Measurements from ENCODE around the gene TNFRSF4.

Gene TNFRSF4

DNA sequence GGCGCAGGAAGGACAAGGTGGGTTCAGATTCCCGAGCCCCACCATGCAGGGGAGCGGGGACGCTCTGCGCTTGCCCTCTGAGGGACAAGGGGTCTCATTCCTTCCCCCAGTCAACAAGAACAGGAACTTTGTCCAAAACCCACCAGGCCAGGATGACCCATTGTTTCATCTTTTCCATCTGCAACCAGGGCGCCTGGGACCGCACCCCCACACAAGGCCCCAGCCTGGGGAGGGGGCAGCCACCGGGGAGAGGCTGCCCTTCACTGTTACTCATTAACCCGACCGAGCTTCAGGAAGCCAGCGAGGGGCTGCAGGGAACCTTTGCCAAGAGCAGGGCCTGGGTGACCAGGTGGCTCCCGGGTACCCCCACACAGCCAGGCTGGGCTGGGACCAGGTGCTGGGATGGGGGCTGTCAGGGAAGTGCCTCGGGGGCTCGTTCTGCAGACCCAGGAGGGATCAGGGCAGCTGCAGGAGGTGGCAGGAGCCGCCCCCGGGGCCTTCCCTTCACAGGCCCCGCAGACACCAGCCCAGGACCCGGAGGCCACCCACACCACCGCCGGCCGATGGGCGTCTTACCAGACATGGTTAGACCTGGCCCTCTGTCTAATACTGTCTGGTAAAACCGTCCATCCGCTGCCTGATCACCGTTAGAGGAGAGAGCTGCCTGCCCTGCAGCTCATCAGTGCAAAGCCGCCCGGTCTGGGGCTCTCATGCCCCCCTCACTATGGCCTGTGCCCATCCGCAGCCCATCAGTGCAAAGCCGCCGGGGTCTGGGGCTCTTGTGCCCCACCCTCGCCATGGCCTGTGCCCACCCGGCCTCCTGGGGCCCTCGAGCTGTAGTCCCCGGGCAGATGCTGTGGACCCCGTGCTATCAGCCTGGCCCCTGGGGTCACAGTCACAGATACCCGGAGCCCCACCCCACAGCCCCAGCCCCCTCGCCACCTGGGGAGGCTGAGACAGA, 45.2 kb downstream of the TNFRSF4 start:
- Histone ChIP-seq H3K27me3 (ENCODE audit: insufficient read depth, poor library complexity, severe bottlenecking) (peaks cover 9% of the 10 kb centered on the region), H3K4me3 (replicated peaks; ENCODE audit: insufficient read depth, low read length) (no peak overlapping the region)
- no peak for DNase-seq (ENCODE audit: low read depth in 1 of 2, low spot score in 1 of 2)

GRCh38 chr1:1167841-1168450, 46.0 kb downstream of the TNFRSF4 start:
- H3K27me3 ChIP-seq (ENCODE audit: insufficient read depth, poor library complexity, severe bottlenecking), result peaks cover 9% of the 10 kb centered on the region
- TF ChIP-seq, protein P1, sequence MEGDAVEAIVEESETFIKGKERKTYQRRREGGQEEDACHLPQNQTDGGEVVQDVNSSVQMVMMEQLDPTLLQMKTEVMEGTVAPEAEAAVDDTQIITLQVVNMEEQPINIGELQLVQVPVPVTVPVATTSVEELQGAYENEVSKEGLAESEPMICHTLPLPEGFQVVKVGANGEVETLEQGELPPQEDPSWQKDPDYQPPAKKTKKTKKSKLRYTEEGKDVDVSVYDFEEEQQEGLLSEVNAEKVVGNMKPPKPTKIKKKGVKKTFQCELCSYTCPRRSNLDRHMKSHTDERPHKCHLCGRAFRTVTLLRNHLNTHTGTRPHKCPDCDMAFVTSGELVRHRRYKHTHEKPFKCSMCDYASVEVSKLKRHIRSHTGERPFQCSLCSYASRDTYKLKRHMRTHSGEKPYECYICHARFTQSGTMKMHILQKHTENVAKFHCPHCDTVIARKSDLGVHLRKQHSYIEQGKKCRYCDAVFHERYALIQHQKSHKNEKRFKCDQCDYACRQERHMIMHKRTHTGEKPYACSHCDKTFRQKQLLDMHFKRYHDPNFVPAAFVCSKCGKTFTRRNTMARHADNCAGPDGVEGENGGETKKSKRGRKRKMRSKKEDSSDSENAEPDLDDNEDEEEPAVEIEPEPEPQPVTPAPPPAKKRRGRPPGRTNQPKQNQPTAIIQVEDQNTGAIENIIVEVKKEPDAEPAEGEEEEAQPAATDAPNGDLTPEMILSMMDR (IDR thresholded peaks at IDR 0.05; ENCODE audit: insufficient read depth, low read length), result no peak
- TF ChIP-seq REST (IDR thresholded peaks at IDR 0.05; ENCODE audit: insufficient replicate concordance, low read depth), result no peak
- TF ChIP-seq POLR2AphosphoS5 (IDR thresholded peaks at IDR 0.05; ENCODE audit: low read depth), result no peak
- no peak for TF ChIP-seq SPI1 (IDR thresholded peaks at IDR 0.05; ENCODE audit: borderline replicate concordance, low read depth)
- TF ChIP-seq GABPA (IDR thresholded peaks at IDR 0.05; ENCODE audit: low read depth), result no peak
- no peak overlapping the region for H3K4me3 ChIP-seq (replicated peaks; ENCODE audit: insufficient read depth, low read length)
- DNase-seq (ENCODE audit: low read depth in 1 of 2, low spot score in 1 of 2), result no peak
- H3K27ac ChIP-seq (replicated peaks), result no peak overlapping the region

More for the DNA sequence above, 45.2 kb downstream of the TNFRSF4 start:
- no peak overlapping the region for H3K27ac ChIP-seq (replicated peaks)
- TF ChIP-seq GABPA (IDR thresholded peaks at IDR 0.05; ENCODE audit: low read depth) (no peak), POLR2AphosphoS5 (IDR thresholded peaks at IDR 0.05; ENCODE audit: low read depth) (no peak), SPI1 (IDR thresholded peaks at IDR 0.05; ENCODE audit: borderline replicate concordance, low read depth) (no peak), REST (IDR thresholded peaks at IDR 0.05; ENCODE audit: insufficient replicate concordance, low read depth) (no peak)
- TF ChIP-seq, protein P1 (IDR thresholded peaks at IDR 0.05; ENCODE audit: insufficient read depth, low read length), result no peak

GRCh38 chr1:1167398-1167821, 46.5 kb downstream of the TNFRSF4 start:
- DNase-seq (ENCODE audit: low read depth in 1 of 2, low spot score in 1 of 2), result no peak
- Histone ChIP-seq H3K4me3 (replicated peaks; ENCODE audit: insufficient read depth, low read length) (no peak overlapping the region), H3K27ac (replicated peaks) (no peak overlapping the region), H3K27me3 (ENCODE audit: insufficient read depth, poor library complexity, severe bottlenecking) (peaks cover 9% of the 10 kb centered on the region)
- no peak for TF ChIP-seq SPI1 (IDR thresholded peaks at IDR 0.05; ENCODE audit: borderline replicate concordance, low read depth)
- TF ChIP-seq, protein P1 (IDR thresholded peaks at IDR 0.05; ENCODE audit: insufficient read depth, low read length), result no peak
- no peak for TF ChIP-seq REST (IDR thresholded peaks at IDR 0.05; ENCODE audit: insufficient replicate concordance, low read depth)
- no peak for TF ChIP-seq GABPA (IDR thresholded peaks at IDR 0.05; ENCODE audit: low read depth)
- no peak for TF ChIP-seq POLR2AphosphoS5 (IDR thresholded peaks at IDR 0.05; ENCODE audit: low read depth)

Measured in HL-60 (cell line).